ENCODE measurements around the gene CAPN3. TPM values are rescaled to one million over a fixed set of nuclear protein-coding genes. Genes with fewer than 3 reads are reported as not detected.

The CAPN3 gene
- total and polyA plus RNA-seq, 2 donors (not counting 3 experiments of a cell fraction or from before 2014, with no cell fraction given), result 2.2 to 3.7 TPM

DNA sequence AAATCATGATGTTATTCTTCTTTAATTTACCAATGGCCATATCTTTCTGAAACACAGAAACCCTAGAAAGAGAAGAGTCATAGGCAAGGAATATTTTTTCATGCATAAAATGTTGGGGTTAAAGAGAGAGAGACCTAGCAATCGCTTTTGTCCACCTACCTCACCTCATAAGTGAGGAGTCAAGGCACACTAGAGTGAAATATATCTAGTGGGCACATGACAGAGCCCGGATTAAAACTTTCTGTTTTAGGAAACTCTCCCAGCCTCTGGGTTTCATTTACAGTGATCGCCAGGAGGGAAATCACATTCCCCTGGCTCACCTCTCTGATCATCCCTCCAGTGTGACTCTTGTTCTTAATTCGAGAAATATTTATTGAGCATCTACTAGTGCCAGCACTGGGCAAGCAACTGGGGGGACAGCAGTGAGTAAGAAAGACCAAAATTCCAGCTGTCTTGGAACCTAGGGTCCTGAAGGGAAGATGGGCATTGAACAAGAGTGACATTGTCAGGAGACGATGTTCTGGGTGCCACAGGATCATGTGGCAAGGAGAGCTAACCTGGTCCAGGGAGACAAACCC, 1.3 kb downstream of the CAPN3 start:
- dilution Hi-C loops (cut with MboI; ENCODE audit: extremely low pct_ligation_motif_present, low sequenced_read_pairs), result no loop called here
- BruUV-seq (replicated peaks), result no TSS peak
- no peak overlapping the region for H3K4me3 ChIP-seq (replicated peaks in 1 of 3; ENCODE audit: insufficient read depth in 1 of 3, low read depth in 1 of 3, low read length in 3 of 3)

More for the DNA sequence above, 1.3 kb downstream of the CAPN3 start:
- no peak overlapping the region for H3K4me2 ChIP-seq (ENCODE audit: insufficient read depth, low read length)
- no peaks in the 10 kb centered on the region for H3K27me3 ChIP-seq (ENCODE audit: control insufficient read depth in 2 of 2, insufficient read depth in 2 of 2, low read length in 2 of 2)
- H3K9me1 ChIP-seq (replicated peaks; ENCODE audit: control insufficient read depth, extremely low read depth, insufficient read depth, low read length), result no peaks in the 10 kb centered on the region
- TF ChIP-seq MAX (IDR thresholded peaks at IDR 0.05; ENCODE audit: insufficient read depth, insufficient read length), result no peak
- TF ChIP-seq JUN (IDR thresholded peaks at IDR 0.05; ENCODE audit: borderline replicate concordance, insufficient read depth, insufficient read length, low read depth), result no peak
- TF ChIP-seq EZH2 (IDR thresholded peaks at IDR 0.05; ENCODE audit: borderline replicate concordance, low read depth, low read length, severe bottlenecking), result no peak
- TF ChIP-seq POLR2AphosphoS5 (IDR thresholded peaks at IDR 0.05; ENCODE audit: insufficient read depth, low read depth, low read length), result no peak
- TF ChIP-seq GATA2 (IDR thresholded peaks at IDR 0.05; ENCODE audit: insufficient read depth, insufficient read length, low read depth, low read length), result no peak
- TF ChIP-seq CTCF (IDR thresholded peaks at IDR 0.05; ENCODE audit: extremely low read depth in 1 of 2, insufficient read depth in 1 of 2, low read depth in 1 of 2, low read length in 2 of 2), result no peak
- TF ChIP-seq POLR2A (IDR thresholded peaks at IDR 0.05; ENCODE audit: low read depth, low read length), result no peak
- TF ChIP-seq FOS (IDR thresholded peaks at IDR 0.05; ENCODE audit: borderline replicate concordance, insufficient read depth, low read length), result no peak
- TF ChIP-seq MYC (IDR thresholded peaks at IDR 0.05; ENCODE audit: low read depth, low read length), result no peak
- no peaks in the 10 kb centered on the region for H3K9me3 ChIP-seq (replicated peaks; ENCODE audit: control insufficient read depth, insufficient read depth, low read length)
- POLR2A ChIA-PET, result no interaction called here
- CTCF ChIA-PET, result no interaction called here
- no peaks in the 10 kb centered on the region for H4K20me1 ChIP-seq (replicated peaks; ENCODE audit: control insufficient read depth, extremely low read depth, insufficient read depth, low read length)
- FAIRE-seq, result no peak
- no peak overlapping the region for H2AFZ ChIP-seq (ENCODE audit: low read depth, low read length)
- DNase-seq (ENCODE audit: low read depth, low spot score), result no peak
- H3K27ac ChIP-seq (ENCODE audit: insufficient read depth, low read depth, low read length), result no peak overlapping the region
- no peak overlapping the region for H3K9ac ChIP-seq (replicated peaks; ENCODE audit: extremely low read depth, insufficient read depth, low read length)
- H3K79me2 ChIP-seq (ENCODE audit: control insufficient read depth, insufficient read depth, low read length), result no peaks in the 10 kb centered on the region
- intact Hi-C loops (cut with micrococcal nuclease), result no loop called here
- H3K4me1 ChIP-seq (ENCODE audit: control insufficient read depth, extremely low read depth, insufficient read depth, low read length), result no peaks in the 10 kb centered on the region
- no peaks in the 10 kb centered on the region for H3K36me3 ChIP-seq (ENCODE audit: control insufficient read depth in 2 of 2, extremely low read depth in 1 of 2, insufficient read depth in 2 of 2, low read length in 2 of 2)

Measured in endothelial cell of umbilical vein (primary cell).